ENCODE measurements around the gene CALN1. TPM values are rescaled to one million over a fixed set of nuclear protein-coding genes. Genes with fewer than 3 reads are reported as not detected.

Gene CALN1
- total RNA-seq, 4 donors from 2014 or later = under 0.01 to 0.33 (median 0.10) TPM; not detected in 1

DNA sequence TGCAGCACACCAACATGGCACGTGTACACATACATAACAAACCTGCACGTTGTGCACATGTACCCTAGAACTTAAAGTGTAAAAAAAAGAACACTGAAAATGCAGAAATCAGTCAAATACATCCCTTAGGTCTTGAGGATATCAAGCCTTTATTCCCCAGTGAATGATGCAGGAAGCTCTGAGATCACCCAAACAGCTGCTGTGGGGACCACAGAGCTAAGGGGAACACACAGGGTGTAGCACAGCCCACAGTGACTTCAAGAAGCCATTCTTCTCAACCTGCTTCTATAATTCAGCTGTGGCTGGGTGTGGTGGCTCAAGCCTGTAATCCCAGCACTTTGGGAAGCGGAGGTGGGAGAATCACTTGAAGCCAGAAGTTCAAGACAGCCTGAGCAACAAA is 314.9 kb downstream of the CALN1 start:
- intact Hi-C loops (cut with DNase I) = no loop called here
- no peak for DNase-seq
- TF ChIP-seq CTCF (IDR thresholded peaks at IDR 0.05) = no peak
- no peak for TF ChIP-seq POLR2A (IDR thresholded peaks at IDR 0.05)
- no peak overlapping the region for H3K4me3 ChIP-seq (replicated peaks in 1 of 3)
- WGBS, 2 donors = 88 to 94% methylated on average over 3 of the region's 3 CpGs
- no peaks in the 10 kb centered on the region for H3K27me3 ChIP-seq
- H3K9me3 ChIP-seq = no peaks in the 10 kb centered on the region
- no peaks in the 10 kb centered on the region for H3K4me1 ChIP-seq
- no peak overlapping the region for H3K27ac ChIP-seq
- no peaks in the 10 kb centered on the region for H3K36me3 ChIP-seq

DNA sequence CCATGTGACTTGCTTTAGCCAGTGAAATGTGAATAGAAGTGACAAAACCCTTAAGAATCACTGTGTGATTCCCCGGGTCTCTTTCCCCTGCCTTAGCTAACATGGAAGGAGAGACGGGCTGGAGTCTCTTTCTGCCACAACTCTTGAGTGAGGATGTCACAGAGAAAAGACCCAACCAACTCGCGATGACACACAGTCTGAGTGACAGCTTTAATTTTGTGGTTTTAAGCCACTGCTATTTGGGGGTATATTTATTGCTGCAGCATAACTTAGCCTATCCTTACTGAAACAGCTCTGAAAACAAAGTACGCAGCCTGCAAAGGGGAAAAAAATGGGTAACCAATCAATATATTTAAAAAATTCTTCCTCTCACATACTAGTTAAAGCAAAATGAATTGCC is 319.4 kb downstream of the CALN1 start:
- no peaks in the 10 kb centered on the region for H3K4me1 ChIP-seq
- WGBS, 2 donors = 72 to 86% methylated on average over 5 of the region's 5 CpGs
- H3K4me3 ChIP-seq (replicated peaks in 1 of 3) = no peak overlapping the region
- intact Hi-C loops (cut with DNase I) = no loop called here
- H3K27me3 ChIP-seq = no peaks in the 10 kb centered on the region
- no peak for TF ChIP-seq CTCF (IDR thresholded peaks at IDR 0.05)
- TF ChIP-seq POLR2A (IDR thresholded peaks at IDR 0.05) = no peak
- no peaks in the 10 kb centered on the region for H3K9me3 ChIP-seq
- H3K27ac ChIP-seq = no peak overlapping the region
- DNase-seq = no peak
- H3K36me3 ChIP-seq = no peaks in the 10 kb centered on the region

- H3K27me3 ChIP-seq = no peaks in the 10 kb centered on the region
- no peaks in the 10 kb centered on the region for H3K9me3 ChIP-seq
- no peak overlapping the region for H3K27ac ChIP-seq
- intact Hi-C loops (cut with DNase I) = no loop called here
- no peak for DNase-seq
- 85 to 92% methylated on average over 5 of the region's 5 CpGs for WGBS, 2 donors
- TF ChIP-seq POLR2A (IDR thresholded peaks at IDR 0.05) (no peak), CTCF (IDR thresholded peaks at IDR 0.05) (no peak)
- no peak overlapping the region for H3K4me3 ChIP-seq (replicated peaks in 1 of 3)
- H3K36me3 ChIP-seq = no peaks in the 10 kb centered on the region
- no peaks in the 10 kb centered on the region for H3K4me1 ChIP-seq
Measured at GRCh38 chr7:72087926-72088325, 324.2 kb downstream of the CALN1 start.

GRCh38 chr7:72080865-72081510 is 331.1 kb downstream of the CALN1 start:
- no peaks in the 10 kb centered on the region for H3K36me3 ChIP-seq
- WGBS, 2 donors = 80 to 82% methylated on average over 7 of the region's 7 CpGs

More at GRCh38 chr7:72080865-72081510, 331.1 kb downstream of the CALN1 start:
- no peak for DNase-seq
- Histone ChIP-seq H3K9me3 (no peaks in the 10 kb centered on the region), H3K27me3 (no peaks in the 10 kb centered on the region), H3K4me1 (no peaks in the 10 kb centered on the region), H3K27ac (no peak overlapping the region), H3K4me3 (replicated peaks in 1 of 3) (no peak overlapping the region)
- TF ChIP-seq CTCF (IDR thresholded peaks at IDR 0.05) = no peak
- TF ChIP-seq POLR2A (IDR thresholded peaks at IDR 0.05) = no peak
- intact Hi-C loops (cut with DNase I) = no loop called here
